GM12891 (cell line): ENCODE data around the gene IFNAR2.

Source experiments
- PAX5 ChIP-seq: IDR thresholded peaks from 2 replicates; pipeline ENCODE4 v1.6.1; 2011; ENCODE audit warnings: low read length, moderate library complexity, mild to moderate bottlenecking; ENCODE audit not compliant: insufficient read depth, severe bottlenecking
- POLR2A ChIP-seq: IDR thresholded peaks from 2 replicates; pipeline ENCODE4 v1.6.1; 2011; ENCODE audit warnings: low read depth, low read length, control low read depth
- POLR2AphosphoS5 ChIP-seq: IDR thresholded peaks from 2 replicates; pipeline ENCODE4 v1.6.1; 2011; ENCODE audit warnings: low read depth, low read length, control low read depth
- POU2F2 ChIP-seq: IDR thresholded peaks from 2 replicates; pipeline ENCODE4 v1.6.1; 2011; ENCODE audit warnings: low read depth, mild to moderate bottlenecking, control low read depth, low read length, moderate library complexity
- SPI1 ChIP-seq: IDR thresholded peaks from 2 replicates; pipeline ENCODE4 v1.6.1; 2011; ENCODE audit warnings: low read depth, low read length, control low read depth
- TAF1 ChIP-seq: IDR thresholded peaks from 2 replicates; pipeline ENCODE4 v1.6.1; 2011; ENCODE audit warnings: low read depth, low read length, control low read depth

DNA sequence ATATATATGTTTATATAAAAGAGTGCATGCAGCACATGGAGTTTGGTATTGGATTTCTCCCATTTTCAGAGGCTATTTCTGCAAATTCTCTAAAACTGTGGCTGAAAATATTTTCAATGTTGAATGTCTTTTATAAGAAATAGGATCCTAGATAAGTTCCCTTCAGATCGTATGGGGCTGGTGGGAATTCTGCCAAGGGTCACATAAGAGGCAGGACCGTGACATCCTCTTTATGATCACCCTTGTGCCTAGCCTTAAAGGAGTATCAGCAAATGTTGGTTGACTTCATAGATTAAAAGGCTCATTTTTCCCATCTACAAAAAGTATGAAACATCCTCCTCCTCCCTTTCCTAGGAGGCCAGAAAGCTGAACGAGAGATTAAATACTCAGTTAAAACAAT, 1.3 kb upstream of the IFNAR2 start:
- TF ChIP-seq POLR2A (no peak), POLR2AphosphoS5 (no peak), POU2F2 (no peak), TAF1 (no peak), SPI1 (no peak), PAX5 (no peak)
